ENCODE results near the gene UXS1.

DNA sequence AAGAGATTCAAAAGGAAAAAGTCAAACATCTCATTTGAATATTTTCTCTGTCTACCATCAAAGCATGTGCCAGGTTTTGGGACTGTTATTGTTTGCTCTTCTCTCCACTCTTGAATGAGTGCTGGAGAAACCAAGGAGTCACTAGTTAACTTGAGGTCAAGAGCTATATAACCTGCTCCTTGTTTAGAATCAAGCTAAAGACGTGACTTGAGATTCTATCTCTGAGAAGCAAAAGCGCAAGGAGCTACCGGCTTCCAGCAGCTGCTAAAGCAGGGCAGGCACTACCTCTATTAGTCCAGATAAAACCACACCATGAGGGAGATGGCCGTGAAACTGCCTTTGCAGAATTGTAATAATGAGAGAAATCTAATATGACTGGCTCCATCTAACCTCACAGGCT is 36.0 kb downstream of the UXS1 start:
- no peak for TF ChIP-seq POLR2A (IDR thresholded peaks at IDR 0.05; ENCODE audit: low read length)
- TF ChIP-seq GATA1 (IDR thresholded peaks at IDR 0.05; ENCODE audit: low read depth, low read length) = no peak
